Activated CD4-positive, alpha-beta T cell treated with anti-CD3 and anti-CD28 coated beads, Interleukin-2, Interleukin-6, amounts not matched to agents 100 ng/mL and 50 ng/mL, durations not matched to agents 16 hours and 8 hours (primary cell): Measurements from ENCODE around the gene UNC5B.

Experiments
- DNase-seq: peaks from one replicate; pipeline ENCODE4 v3.0.0-alpha.2; 2020

The UNC5B gene

DNA sequence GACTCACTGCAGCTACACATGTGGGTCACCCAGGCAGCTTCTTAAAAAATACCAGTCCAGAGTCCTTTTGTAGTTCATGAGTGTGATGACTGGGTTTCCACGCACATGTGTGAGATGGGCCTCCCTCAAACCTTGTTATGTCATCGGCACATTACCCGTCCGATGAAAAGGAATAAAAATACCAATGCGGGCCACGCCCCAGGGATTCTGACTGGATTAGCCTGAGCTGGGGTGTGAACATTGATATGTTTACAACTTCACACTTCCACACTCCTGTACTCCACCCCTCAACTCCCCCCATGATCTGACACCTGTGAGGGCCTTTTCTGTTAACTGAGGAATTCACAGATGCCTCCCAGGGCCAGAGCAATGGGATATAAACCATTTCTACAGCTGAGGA, 112.9 kb downstream of the UNC5B start:
- no peak for DNase-seq

DNA sequence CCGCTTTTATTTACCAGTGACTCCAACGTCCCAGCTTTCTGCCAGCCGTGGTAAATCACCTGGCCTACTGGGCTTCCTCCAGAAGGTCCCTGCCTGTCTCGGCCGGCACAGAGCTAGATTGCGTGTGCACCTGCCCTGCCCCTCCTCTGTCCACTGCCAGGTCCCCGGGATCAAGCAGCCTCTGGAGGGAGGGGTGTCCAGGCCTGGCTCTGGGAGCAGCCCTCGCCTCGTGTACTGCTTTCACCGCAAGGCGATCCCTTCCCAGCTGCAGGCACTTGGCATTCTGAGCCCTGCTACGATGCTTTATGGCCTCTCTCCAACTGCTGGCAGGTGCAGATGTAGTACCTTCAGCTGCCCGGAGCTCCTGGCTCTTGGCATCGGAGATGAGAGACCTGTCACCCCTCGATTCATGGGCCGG, 114.1 kb downstream of the UNC5B start:
- DNase-seq = no peak

DNA sequence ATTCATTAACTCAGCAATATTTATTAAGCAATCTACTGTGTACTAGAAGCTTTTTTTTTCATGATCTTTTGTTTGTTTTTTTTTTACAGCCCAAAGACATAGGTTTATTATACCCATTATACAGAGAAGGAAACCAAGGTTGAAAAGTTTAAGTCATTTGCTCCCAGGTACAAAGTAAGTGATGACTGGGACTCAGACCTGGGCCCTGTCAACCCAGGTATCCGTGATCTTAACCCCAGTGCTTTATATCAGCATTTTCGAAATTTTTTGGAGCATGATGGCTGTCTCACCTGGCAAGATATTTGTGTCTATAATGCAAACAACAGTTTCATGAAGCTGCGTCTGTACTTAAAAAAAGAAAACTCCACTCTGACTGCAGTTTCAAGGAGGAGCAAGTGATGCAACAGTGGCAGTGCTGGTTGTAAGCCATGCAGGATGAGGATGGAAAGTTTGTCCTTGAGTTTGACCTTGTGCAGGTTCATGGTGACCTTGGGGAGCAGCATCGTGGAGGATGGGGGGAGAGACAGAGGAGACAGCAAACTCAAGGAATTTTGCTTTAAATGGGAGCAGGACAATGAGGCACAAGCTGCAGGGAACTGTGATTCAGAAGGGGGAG, 118.5 kb downstream of the UNC5B start:
- no peak for DNase-seq

DNA sequence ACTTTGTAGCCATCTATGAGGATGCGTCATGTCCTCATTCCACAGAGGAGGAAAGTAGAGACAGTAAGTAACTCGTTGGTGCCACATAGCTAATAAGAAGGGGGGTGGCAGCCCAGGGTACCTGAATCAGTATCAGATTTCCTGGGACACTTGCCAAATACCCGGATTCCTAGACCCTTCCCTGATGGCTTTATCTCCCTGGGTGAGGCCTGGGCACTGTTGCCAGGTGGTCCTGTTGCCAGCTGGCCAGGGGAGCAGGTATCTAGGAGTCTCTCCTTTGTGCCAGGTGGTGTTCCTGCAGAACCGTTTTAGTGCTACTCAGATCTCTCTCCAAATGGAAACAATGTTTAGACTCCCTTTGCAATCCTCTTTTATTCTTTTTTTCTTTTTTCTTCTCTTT, 119.4 kb downstream of the UNC5B start:
- no peak for DNase-seq

DNA sequence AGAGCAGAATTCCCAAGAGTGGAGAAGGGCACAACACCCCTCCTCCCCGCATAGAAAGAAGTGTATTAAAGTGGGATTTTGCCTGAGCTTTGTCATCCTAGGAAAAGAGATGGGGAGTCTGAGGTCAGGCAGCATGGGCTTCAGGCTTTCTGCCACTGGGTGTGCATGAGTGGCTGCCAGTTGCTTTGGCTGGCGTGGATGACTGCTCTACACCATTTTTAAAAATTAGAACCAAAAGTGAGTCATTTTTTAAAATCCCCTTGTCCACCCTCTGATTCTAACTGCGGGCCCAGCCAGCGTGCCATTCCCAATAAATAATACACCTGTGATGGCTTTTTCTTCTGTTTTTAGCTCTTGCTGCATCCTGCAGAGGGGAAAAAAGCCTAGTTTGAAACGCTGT, 120.1 kb downstream of the UNC5B start:
- no peak for DNase-seq

DNA sequence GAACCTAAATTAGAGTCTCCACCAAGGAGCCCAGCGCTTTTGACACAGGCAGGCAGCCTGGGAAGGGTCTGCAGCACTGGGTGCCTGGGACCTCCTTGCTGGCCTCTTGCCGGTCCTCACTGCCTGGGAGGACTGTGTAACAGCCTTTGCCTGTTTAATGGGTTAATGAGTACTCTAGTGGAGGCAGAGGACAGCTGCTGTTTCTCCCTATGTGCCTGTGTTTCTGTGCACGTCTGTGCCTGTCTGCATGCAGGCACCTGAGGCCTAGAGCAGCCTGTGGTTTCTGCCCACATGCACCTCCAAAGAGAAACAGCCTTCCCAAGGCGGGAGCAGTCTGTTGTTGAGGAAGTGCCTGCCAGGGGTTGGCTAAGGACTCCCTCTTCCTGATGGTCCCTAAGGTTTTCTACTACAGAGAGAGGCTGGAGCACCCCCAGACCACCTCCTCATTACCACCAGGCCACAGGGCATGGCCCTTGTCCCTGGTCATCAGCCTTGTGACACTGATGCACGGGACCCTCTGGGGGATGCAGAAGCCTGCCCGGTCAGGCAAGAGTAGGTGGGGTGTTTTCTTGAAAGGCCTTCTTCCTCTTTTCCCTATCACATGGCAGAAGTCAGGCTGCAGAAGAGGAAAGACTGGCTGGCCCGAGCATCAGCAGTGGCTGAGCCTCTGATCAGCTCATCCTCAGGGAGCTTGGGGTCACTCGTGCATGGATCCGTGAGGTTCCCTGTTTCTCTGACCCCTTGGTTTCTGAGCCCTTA, 120.9 kb downstream of the UNC5B start:
- no peak for DNase-seq

DNA sequence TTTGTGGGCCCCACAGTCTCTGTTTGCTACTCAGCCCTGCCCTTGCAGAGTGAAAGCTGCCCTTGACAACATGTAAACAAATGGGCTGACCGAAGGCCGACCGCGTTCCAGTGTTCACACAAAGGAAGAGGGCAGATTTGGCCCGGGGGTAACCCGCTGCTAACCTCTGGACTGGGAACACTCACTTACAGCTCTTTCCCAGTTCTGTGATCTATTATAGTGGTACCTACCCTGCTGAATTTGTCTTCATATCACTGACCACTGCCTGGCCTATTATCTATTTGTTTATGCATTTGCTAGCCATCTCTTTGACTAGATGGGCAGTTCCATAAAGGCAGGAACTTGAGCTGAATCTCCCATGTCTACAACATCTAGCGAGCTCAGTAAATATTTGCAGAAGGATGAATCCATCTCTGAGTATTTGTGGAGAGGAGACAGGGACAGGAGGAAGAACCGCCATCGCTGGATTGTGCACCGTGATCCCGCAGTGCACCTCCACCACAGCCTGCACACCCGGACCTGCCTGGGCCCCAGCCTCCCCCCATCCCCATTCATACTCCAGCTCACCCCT, 121.9 kb downstream of the UNC5B start:
- DNase-seq = no peak

DNA sequence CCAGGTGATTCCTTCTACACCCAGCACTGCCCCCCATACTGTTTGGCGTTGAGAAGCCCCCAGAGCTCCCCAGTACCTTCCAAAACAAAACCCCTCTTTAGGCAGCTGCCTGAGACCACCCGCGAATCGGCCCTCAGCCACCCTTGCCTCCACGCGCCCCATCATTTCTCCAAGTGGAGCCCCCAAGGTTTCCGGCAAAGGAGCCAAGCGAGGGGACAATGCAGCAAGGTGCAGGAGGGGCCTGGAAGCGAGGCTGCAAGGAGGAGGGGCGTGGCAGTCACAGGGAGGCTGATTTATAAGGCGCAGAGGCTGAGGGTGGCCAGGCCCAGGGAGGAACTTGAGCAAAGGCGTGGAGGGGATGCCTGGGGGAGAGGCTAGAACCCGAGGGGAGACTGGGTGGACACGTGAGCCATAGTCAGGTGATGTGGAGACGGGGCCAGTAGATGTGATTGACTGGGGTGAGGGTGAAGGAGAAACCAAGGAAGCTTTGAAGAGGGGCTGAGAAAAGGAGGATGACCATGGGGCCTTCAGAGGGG, 122.9 kb downstream of the UNC5B start:
- no peak for DNase-seq

DNA sequence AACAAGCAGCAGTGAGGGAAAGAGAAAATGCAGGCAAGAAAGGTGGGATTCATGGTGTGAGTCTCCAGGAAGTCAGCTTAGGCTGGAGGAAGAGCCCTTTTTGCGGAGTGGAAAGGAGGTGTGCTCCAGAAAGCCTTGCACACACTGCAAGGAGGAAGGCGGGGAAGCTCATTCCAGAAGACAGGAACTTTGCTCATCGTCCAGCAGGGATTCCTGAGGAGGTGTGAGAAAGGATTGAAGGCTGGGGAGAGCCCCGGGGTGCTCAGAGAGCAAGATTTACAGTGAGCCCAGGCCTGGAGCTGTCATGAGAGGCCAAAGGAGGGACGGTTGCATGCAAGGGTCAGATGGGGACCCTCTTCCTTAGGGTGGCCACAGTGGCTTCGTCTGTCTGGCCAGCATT, 124.3 kb downstream of the UNC5B start:
- no peak for DNase-seq

DNA sequence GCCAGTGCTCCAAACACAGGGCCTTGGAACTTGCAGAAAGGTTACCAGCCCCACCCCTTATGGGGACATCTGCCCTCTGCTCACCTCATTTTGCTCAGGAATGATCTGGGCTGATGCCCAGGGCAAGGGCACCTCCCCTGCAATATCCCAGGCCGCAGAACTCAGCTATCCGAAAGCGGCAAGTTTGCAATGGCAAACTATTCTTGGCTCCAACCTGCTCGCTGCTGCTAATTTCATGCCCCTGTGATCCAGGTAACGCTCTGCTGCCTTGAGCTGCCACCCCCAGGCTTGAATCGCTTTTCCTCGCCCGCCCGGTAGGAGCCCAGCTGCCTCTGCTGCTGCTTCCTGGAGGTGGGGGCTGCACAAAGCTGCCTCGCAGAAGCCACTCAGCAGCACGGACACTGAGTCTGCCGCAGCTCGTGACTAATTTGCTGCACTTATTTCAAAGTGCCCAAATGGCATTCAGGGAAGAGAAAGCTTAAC, 124.9 kb downstream of the UNC5B start:
- DNase-seq = no peak

DNA sequence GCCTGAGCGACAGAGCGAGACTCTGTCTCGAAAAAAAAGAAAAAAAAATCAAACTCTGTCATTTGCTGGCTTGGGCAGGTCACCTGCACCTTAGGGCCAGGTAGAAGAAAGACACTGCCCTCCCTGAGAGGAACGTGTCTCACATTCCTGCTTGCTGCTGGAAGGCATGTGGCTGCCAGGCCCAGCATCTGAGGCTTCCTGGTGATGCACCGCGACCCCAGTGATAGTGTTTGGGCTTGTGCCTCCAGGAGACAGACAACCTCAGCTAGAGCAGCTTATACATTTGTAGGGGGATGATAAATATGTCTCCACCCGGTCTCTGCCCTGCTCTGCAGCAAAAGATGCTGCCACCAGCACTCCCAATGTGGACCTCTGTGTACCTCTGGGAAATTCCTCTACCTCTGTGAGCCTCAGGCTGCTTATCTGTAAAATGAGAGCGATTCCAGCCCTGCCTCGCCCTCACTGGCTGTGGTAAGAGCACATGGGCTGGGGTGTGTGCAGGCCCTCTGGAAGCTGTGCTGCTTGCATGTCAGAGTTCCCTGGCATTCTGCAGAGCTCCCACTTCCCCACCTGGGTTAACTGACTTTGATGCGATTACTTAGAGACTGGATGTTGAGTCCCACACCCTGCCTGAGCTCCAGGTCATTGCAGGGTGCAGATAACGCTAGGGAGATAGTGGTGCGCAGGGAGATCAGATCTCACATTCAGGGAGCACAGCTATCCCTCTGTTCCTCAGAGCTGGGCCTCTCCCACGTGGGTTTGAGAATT, 126.5 kb downstream of the UNC5B start:
- DNase-seq = no peak

DNA sequence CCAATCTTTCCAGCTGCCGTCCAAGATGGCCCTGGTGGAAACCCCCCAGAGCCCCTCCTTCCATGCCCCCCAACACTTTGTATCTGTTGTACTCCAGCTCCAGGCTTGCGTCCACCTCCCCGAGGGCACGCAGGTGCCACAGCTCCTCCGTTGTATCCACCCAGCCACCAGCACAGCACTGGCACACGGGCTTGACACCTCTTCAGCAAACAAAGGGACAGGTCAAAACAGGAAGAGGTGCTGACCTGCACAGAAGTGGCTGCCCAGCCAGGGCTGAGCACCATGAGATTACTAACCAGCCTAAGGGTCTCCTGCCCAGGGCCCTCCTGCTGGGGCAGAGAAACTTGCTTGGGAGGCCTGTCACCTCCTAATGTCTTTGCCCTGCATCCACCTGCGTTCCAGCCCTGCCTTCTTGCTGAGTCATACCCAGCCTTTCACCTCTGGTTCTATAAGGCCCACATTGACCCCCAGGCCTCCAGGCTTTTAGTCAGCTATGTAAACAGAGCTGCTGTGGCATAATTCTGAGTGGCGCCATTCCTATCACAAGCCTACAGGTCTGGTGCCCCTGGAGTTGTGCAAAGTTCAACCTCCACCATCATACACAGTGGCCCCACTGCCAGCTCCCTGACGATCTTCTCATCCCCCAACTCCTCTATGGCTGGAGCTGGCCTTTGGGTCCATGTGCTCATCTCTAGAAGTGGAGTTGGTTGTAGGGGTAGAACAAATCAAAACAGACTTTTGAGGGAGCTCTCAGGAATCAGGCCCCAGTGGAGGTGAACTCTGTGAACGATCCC, 127.6 kb downstream of the UNC5B start:
- no peak for DNase-seq

DNA sequence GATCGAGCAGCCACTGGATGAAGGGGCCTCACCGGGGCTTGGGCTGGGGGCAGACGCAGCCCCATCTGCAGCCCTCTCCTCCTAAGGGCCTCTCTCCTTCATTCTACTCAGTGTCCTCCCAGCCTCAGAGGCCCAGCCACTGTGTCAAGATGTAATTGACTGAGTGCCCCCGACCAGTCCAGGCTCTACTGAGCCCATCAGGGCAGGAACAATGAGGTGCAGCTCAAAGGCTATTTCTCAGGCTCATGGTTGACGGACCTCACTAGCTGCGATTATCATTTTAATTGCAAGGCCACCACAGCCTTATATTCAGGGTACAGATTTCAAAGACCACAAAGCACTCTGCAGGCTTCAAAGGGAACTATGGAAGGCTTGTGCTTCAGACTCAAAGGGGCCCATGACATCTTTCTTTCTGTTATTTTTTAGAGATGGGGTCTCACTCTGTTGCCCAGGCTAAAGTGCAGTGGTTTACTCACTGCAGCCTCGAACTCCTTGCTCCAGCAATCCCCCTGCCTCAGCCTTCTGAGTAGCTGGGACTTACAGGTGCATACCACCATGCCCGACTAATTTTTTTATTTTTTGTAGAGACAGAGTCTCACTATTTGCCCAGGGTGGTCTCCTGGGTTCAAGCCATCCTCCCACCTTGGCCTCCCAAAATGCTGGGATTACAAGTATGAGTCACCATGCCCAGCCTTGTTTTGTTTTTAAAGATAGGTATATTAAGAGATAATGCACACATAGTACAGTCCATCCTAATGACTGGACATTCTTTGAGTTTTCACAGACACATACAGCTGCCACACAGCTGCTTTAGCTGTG, 130.4 kb downstream of the UNC5B start:
- DNase-seq = no peak

DNA sequence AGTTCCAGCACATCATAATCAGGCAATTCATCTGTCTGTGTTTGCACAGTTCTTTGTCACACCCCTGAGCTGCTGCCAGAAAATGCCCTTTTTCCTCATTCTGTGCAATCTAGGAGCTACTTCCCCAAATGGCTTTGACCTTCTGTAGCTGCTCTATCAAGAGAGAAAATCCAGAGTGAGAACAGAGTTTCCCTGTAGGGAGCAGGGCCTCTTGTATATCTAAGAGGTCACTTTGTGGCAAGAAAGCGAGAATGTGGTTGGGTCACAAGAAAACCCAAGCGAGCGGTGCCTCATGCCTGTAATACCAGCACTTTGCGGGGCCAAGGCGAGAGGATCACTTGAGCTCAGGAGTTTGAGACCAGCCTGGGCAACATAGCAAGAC, 131.0 kb downstream of the UNC5B start:
- no peak for DNase-seq

DNA sequence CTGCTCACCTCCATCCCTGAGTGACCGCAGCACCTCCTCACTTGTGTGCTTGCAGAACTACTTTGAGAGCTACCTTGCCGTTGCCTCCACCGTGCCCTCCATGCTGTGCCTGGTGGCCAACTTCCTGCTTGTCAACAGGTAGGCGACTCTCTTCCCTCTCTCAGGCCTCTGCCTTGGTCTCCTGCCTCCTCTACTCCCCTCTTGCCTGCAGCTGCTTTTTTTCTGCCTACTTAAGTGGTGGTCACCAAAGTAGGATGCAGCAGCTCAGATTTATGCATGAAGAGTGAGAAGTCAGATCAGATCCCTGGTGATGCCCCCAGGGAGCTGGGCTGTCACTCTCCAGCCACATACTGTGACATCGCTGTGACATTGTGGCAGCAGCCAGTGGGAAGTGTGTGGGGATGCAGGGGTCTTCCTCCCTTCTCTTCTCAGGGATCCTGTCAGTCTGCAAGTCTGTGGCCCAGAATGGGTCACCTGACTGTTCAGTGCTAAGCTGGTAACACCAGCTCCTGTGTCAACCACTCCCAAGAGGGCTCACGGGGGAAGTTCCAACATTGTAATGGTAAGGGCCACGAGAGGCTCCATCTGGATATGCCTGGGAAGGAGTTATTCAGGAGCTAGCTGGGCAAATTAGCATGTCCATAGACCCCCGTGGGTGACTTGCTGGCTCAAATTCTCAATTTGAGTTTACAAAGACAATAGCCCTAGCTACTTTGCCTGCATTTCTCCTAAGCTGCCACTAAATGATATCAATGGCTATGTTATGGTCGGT, 132.0 kb downstream of the UNC5B start:
- DNase-seq = no peak

DNA sequence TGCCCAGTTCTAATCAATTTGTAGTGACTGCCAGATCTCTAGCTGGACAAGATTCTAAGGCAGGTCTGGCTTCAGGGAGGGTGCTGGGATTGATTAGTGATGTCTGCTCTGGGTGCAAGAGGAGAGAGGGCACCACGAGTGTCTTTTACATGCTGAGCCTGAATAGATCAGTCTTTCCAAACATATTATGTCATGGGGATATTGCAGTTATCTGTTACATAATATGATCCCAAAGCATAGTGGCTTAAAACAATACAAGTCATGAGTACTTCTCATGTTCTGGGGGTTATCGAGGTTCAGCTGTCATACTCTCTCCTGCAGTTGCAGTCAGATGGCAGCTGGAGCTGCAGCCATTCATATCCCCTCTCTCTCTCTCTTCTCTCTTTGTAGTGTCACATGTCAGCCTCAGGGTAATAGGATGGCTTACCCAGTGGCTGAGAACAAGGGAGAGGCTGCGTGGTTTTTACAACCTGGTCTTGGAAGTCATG, 132.7 kb downstream of the UNC5B start:
- DNase-seq = no peak

DNA sequence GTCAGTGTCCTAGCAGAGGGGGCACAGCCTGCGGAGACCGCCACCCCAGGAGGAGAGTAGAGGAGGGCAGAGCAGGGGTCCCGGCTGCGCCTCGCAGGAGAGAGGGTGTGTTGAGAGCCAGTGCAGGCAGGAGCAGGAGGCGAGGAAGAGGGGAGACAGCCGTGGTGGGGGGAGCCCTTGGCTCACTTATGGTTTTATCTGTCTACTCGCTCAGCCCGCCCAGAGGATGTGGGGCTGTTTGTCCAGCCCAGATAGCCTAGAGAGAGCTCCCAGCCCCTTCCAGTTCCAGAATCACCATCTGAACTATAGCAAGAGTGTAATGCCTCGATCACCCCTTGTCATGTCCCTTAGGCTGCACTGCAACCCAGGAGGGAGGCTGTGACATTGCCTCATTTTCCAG, 133.3 kb downstream of the UNC5B start:
- no peak for DNase-seq

DNA sequence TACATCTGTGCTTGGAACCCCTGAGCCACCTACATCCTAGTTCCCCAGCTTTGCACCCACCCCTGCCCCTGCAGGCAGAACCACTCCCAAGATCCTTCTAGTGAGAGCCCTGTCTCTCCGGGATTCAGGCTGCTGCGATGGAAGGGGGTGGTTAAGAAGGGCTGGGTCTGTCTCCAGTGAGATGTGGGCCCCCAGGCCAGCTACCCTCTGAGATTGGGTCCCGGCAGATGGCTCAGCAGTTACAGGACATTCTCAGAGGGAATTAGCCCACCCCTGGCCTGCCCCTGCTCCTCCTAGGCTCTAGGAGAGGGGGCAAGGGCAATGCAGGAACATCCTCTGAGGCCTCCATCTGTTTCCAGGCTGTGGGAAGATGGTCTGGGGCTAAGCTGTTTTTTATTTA, 134.4 kb downstream of the UNC5B start:
- no peak for DNase-seq

DNA sequence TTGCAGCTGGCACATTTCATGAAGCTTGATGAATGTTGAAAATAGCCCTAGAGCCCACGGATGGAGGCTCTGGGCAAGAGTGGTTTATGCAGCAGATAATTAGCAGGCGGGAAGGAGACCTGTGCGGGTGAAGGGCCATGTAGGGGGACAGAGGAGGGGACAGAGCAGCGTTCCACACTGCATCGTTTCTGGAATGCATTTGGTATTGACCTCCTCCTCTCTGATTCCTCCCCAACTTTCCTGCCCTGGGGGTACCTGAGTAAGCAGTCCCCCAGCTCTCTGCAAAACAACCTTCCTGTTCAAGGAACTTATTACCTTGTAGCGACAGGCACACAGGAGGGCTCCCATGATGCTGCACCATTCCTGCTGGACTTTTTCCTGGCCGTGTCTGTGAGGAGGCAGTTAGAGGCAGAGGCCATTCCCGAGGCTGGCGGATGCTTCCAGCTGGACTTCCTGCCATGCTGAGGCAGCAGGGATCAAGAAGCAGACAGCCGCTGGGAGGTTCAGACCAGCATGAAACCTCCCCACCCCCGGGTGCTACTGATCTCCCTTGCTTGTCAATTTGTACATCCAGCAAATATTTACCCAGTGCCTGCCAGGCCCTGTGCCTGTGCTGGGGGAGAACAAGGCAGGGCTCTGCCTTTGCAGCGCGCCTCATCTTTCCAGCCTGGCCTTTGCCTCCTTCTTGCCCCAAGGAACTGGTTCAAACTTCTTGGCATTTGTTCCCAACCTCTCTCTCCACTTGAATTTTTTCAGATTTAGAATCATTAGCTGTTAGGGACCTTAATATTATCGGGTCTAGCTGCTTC, 135.4 kb downstream of the UNC5B start:
- no peak for DNase-seq

DNA sequence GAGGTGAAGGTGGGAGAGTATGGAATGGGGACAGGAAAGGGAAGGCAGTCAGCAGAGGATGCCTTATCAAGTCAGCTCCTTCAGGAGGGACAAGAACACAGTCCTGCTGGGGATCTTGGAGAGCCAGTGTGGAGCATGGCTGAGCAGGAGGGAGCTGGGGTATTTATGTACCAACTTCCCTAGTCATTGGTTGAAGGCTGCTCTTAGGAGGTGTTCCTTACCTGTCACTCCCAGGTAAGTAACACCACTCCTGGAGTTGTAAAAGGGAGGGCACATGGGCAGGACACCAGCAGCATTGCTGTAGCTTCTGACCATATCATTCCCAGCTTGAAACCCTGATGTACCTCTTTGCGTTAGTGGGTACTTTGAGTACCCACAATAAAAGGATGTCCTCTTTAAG, 136.5 kb downstream of the UNC5B start:
- no peak for DNase-seq
